IPS DF 19.7 (cell line): ENCODE measurements around the gene SUMF1.

Experiments
- DNase-seq: peaks from one replicate; pipeline ENCODE4 v3.0.0-alpha.2; 2013; ENCODE audit warnings: low read depth, low spot score

SUMF1 gene

DNA sequence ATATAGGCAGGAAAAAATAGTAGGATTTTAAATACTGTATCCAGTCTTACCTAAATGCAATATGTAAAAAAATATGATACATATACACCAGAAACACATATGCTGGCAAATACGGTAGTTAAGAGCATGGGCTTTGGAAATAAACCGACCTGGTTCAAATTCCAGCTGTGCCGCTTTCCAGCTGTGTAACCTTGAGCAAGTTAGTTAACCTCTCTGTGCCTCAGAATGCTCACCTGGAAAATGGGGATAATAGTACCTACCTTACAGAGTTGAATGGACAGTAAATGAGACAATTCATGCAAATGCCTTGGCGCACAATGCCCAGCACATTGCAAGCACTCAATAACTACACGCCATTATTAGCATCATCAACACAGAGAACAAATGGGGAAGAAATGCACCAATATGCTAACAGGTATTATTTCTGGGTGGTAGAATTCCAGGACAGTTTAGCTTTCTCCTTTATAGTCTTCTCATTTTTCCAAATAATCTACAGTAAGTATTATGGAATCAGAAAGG lies 50.6 kb downstream of the SUMF1 start:
- DNase-seq = no peak

DNA sequence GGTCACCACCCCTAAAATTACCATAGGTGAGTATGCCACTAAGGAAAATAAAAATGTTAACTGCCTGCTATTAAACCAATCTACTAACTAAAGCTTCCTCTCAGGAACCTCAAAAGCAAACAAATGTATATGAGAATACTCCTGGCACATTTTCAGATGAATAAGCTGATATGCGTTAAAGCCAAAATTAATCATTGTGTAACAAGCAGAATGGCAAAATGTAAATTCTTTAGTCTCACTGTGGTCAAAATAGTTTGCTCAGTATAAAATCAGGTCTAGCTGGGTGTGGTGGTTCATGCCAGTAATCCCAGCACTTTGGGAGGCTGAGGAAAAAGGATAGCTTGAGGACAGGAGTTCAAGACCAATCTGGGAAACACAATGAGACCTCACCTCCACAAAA lies 53.6 kb downstream of the SUMF1 start:
- no peak for DNase-seq

DNA sequence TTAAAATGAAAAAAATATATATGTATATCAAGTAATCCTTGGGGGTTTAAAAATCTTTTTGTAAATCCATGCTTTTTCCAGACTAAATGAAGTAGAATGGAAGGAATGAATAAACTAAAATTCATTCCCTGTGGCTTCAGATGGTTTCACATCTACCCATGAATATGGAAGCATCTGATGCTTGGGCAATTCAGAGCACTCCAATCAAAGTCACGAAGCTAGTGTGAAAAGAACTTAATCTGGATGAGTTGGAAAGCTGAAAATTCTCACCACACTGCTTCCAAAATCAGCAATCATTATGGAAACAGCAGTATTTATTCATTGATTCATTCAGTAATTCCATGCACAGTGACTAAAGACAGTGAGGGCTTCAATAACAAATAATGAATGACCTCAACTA lies 55.2 kb downstream of the SUMF1 start:
- DNase-seq = no peak

DNA sequence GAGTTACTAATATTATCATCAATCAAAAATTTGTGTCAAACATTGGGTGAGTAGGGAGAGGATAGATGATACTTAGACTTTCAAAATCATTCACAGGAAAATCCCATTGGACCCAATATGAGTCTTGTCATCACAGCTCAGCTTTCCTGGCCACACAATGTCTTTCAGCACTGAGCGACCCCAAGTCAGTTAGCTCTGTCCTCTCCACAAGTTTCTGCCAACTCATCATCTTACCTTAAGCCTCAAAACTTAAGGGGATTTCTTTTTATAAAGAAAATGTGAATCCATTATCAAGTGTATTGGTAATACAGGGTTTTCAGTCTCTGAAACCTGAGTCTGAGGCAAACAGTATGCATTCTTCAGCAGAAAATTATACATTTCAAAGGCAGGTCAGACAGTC lies 55.8 kb downstream of the SUMF1 start:
- DNase-seq = no peak

DNA sequence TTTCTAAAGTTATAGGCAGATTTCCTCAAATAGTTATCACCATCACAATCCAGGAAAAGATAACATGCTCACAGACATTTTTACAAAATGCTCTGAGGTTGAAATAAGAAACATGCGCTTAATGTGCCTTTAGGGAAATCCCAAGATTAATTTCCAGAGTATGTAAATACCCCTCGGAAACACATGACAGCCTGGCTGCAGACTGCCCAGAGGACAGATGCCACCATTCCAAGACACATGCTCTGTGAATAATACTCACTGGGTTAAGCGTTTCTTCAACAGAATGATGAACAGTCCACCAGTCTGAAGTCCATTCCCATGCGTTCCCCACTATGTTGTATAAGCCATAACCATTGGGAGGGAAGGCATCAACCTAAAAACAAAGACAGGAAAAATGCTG lies 56.5 kb downstream of the SUMF1 start:
- no peak for DNase-seq

DNA sequence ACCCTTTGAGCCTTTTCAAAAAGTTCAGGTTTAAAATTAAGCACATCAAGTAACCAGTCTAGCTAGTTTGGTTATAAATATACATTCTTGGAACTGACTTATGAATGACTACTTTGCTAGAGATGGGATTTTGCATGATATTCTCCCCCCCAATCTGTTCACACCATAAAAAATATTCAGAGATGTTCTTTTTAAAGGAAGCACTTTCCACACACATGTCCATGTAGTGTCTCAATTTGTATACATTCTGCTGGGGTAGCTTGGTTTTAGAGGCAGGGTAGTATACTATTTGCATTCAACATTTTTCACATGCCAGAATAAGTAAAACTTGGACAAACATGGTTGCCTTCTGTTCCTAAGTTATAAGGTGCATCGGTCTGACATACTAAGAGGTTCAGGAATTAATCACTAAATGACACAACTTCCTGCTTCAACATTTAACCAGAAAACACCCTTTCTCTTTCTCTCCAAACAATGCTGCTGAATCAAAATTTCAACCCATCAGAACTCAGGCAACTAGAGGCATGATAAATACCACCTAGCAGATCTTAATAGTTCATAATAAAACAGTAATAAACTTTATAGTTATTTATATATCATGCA lies 57.0 kb downstream of the SUMF1 start:
- no peak for DNase-seq

DNA sequence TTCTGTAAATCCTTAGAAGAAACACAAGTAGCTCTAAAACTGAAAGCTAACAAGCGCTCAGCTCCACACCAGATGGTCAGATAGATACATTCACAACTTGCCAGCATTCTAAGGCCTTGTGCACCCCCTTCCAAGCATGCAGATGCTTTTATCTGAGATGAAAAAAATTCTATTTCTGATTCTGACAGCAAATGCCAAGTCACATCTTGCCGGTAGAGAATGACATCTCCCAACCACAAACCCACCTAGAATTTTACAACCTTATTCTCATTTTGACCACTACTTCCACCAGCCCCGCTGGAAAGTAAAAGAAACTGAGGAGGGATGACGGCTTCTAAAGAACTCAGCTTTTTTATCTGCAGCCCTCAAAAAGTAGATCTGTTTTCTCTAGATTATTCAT lies 57.7 kb downstream of the SUMF1 start:
- DNase-seq = no peak

DNA sequence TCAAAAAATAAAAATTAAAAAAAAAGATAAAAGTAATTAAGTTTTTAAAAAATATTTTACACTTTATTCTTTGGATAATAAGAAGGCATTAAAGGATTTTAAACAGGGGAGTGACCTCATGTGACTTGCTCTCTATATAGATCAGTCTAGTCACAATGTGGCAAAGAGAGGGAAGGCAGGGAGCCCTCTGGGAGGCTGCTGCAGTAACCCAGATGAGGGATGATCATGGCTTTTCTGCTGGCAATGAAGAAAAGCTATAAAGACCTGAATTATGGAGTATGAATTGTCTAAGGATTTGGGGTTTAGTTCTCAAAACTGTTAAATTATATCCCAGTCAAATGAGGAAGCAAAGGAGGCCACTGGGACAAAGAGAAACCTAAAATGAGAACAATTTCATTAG lies 58.1 kb downstream of the SUMF1 start:
- no peak for DNase-seq

DNA sequence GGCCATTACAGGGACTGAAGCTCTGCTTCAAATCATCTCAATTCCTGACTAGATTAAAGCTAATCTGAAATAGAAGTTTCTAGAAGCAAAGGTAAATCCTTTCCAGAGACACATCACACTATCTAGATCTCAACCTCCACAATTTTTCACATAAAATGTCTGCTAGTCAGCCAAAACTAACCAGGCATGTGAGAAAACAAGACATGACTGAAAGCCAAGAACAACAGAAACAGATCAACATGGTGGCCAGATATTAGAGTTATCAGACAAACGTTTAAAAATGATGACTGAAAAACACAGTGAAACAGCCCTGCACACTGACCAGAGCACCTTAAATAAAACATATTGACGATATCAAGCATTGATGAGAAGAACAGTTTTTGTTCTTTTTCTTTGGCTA lies 59.1 kb downstream of the SUMF1 start:
- DNase-seq = no peak

DNA sequence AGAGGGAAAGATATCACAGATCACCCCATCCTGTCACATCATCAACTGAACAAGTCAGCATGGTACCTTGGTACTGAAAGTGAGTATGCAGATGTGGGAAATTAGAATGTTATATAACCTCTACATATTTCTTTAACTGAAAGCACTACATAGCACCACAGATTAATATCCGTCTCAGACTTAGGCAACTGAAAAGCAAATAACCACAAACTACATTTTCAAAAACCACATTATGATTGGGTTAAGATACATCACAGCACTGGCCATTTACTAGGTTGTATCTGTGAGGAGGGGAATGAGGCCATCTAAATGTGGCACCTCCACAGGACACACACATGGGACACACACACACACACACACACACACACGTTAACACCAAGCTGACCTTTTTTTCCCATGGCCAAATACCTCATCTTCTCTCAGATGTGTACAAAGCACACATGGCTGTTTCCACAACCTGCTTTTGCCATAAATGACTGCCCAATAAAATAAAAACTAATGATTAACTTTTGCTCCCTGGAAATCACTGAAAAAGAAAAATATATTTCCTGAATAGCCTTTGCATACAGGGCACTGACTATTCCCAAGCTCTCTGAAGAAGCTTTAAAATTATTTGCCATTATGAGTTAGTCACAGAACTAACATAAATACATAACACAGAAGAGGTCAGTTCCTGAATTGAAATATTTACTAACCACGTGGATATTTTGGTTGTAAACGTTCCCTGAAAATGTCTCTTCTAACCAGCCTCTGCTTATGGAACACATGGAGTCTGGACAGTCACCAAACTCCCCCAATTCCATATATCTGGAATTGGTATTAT lies 60.1 kb downstream of the SUMF1 start:
- no peak for DNase-seq

DNA sequence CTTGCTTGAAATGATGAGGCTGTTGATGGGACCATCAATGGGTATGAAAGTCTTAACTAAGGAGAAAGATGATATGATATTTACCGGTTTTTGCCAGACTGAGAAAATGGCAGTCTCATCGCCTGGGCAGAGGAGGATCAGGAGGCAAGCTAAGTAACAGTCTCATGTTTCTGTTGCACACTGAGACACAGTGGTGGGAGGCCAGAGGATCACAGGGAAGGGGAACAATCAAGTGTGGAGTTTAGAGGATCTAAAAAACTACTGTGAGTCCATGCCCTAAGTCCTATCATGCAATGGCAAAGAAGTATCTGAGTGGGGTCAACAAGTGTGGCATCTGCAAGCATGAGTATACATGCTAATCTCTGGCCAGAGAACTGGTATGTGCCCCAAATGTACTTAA lies 62.2 kb downstream of the SUMF1 start:
- no peak for DNase-seq

DNA sequence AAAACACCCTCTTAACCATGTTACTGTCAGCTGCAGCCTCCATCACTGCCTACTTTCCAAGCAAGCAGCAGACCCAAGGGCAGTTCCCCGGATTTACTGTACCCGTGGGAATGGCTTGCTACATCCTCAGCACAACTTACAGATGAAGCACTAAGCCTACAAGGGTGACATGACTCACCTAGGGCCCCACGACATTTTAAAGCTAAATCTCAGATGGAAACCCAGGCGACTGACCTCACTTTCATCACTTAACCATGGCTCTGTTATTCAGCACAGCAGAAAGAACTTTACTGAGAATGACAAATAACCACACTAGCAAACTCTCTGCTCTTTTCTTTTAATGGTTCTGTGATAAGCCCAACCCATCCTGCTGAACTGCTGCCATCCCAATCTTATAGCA lies 65.6 kb downstream of the SUMF1 start:
- DNase-seq = no peak

DNA sequence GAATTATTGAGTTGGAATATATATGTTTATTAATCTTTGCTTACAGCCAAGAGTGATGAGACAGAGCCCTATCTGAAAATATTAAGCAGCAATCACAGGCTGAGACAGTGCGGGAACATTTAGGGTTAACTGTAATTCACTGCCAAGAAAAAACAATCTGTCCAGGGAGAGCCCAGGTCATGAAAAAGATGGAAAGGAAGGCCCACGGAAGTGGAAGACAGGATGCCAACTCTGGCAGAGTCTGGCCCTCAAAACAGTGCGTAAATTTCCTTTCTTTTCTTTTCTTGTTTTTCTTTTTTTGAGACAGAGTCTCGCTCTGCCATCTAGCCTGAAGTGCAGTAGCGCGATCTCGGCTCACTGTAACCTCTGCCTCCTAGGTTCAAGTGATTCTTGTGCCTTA lies 67.6 kb downstream of the SUMF1 start:
- DNase-seq = no peak

DNA sequence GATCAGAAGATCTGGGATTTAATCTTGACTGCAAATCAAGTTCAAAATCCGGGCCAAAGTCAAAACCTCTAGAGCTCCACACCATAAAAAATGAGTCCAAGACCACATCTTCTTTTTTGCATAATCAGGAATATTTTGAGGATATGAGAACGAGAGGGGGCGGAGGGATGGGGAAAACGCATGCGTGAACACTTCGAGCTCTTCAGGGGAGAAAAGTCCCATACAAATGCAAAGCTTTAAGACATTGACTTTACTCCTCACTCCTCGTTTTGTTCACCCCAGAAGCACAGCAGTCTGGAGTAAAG lies 68.2 kb downstream of the SUMF1 start:
- no peak for DNase-seq

DNA sequence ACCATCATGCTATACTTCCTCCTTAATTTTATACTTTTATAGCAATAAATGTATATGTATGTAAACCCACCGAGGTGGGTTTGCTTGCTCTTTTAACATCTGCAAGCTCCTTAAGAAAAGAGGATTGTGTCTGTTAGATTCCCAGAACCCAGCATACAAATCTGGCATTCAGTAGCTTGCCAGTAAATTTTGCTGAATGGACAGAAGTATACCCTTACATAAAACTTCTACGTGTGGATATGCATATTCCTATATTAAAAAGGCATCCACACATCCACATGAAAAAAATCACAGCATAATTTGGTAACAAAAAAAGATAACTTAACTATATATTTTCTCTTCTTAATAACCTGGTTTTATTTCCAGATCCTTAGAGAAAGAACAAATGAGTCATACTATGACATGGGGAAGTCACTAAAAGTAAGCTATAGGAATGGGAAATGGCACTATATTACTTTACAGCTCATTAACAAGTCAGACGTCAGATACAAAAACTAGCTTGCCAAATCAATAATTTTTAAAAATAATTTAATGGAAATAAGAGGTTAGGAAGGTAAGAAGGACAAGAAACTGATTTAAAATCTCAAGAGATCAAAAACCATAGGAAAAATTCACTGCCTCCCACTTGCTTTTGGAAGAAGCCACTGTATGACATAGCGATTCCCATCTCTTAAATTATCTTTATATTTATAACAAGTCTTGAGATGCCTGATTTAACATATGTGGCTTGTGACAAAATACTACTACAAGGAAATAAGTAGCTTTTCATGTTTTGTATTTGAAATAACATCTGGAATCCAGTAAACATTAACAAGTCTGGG lies 68.7 kb downstream of the SUMF1 start:
- DNase-seq = no peak

DNA sequence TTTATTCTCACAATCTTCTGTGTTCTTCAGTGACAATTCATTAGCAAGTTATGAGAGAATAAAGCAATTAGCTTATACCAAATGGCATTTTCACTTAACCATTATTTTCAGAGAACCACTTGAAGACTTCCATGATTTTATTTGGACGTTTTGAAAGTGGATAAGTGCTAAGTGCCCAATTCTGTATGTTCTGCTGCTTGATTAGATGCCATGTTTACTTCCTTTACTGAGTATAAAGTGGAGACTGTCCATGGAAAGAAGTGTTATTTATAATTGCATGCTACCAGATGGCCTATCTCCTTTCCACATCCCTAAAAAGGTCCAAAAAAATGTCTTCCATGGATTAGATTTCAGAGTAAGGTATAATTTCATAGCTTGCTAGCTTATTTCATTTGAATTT lies 69.6 kb downstream of the SUMF1 start:
- DNase-seq = no peak

DNA sequence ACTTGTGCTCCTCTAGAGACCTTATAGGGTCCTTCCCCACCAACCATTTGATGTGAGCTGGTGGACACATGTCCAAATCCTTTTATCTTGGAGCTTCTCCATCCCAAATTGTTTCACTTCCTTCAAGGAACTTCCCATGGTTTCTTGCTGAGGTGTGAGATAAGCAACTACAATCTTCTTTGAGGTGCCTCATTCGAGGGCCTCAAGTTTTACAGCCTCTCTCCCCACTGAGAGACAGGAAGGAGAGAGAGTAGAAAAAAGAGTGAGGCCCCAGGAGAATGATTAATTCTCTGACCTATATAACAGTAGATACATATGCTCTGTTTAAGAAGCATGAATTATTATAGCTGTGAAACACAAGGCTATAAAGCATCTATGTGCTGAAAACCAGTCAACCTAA lies 70.5 kb downstream of the SUMF1 start:
- no peak for DNase-seq

DNA sequence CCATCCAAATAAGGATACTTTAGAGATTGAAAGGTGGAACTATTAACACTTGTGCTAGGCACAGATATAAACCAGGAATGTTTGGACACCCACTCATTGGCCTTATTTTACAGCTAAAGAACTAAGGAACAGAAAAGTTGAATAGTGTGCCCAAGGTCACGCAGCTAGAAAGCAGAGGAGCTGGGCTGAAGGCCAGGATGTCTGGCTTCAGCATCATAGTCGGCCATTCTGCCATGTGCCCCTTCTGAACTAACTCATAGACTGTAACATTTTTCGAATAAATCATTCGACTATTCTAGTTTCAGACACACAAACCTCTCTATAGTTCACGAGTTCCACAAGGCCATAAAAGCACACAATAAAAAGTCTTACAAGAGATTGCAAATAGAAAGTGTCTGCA lies 71.1 kb downstream of the SUMF1 start:
- DNase-seq = no peak

DNA sequence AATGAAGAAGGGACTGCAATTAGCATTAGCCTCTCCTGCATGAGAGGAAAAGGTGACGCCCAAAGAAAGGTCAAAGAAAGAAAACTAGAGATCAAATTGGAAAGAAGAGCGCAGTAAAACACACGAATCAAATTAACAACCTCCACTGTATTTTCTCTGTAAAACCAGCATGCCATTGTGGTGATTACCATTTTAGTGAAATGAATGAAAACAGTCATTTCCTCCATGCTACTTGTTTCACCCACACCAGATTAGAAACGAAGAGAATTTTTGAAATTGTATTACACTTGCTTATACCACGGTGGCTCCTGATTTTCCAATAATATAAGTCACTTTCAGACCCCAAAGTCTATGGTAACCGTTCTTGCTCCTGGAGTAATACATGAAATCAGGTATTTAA lies 71.6 kb downstream of the SUMF1 start:
- no peak for DNase-seq

DNA sequence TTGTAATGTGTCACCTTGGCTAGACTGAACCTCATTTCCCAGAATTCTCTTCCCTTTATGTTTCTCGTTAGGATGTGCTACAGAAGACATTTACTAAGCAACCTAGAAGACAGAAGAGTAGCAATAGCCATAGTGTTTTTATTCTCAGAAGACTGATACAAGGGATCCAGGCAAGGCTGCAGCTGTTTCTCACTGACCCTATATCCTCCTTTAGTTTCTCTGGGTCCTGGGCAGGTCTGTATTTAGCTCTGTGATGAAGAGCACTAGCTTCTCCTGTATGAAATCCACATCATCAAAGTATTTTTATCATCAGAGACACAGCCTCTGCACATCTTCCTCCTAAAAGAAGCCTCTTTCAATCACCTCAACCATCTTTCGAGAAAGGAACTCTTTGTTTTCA lies 72.5 kb downstream of the SUMF1 start:
- no peak for DNase-seq

DNA sequence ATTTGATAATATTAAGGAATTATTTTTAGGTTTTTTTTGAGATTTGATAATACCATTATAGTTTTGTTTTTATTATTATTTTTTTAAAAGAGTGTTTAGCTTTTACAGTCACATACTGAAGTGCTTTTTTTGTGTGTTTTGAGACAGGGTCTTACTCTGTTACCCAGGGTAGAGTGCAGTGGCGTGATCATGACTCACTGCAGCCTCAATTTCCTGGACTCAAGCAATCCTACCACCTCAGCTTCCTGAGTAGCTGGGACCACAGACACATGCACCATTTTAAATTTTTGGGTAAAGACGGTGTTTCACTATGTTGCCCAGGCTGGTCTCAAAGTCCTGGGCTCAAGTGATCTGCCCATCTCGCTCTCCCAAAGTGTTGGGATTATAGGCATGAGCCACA lies 73.0 kb downstream of the SUMF1 start:
- no peak for DNase-seq

DNA sequence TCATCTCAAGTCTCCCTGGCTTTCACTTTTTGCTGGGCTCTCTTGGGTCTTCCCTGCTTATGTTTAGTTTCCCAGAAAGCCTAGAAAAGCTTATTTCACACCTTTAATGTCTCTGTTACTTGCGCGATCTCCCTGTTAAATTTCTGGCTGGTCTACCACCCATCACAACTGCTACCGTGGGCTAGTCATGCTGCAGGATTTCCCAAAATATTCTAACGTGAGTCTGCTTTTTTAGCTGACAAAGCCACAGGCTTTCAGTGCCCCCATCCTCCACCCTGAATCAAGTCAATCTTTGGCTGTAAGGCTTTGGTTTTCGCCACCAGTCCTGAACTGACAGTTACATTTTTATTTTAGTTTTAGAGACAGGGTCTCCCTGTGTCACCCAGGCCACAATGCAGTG lies 74.1 kb downstream of the SUMF1 start:
- no peak for DNase-seq
